ENCODE measurements around the gene FBXO27. TPM values are rescaled to one million over a fixed set of nuclear protein-coding genes. Genes with fewer than 3 reads are reported as not detected.

Gene FBXO27
- total RNA-seq, 1 experiment from 2014 or later, result 18.9 TPM

GRCh38 chr19:39037194-39037593 is 4.8 kb upstream of the FBXO27 start:
- peaks cover 12% of the 10 kb centered on the region for H3K4me1 Mint-ChIP-seq
- peaks cover 28% of the 10 kb centered on the region for H3K27me3 Mint-ChIP-seq (ENCODE audit: low read depth)
- CTCF ChIA-PET, result interaction anchor here (0.6 to 3.9 kb wide), 6 partner anchors 14 to 491 kb away, joined by 3 to 28 read pairs (median 10); partner anchors contain the start of genes FBXO17, MRPS12 and SARS2
- DNase-seq (ENCODE audit: low spot score) (no peak), ATAC-seq (no peak)
- POLR2A ChIA-PET, result no interaction called here
- H3K27ac Mint-ChIP-seq, result no peak overlapping the region
- no peak overlapping the region for H3K4me3 Mint-ChIP-seq
- no peak for TF ChIP-seq FOXJ3 (CRISPR knock-in tag; IDR thresholded peaks at IDR 0.05; ENCODE audit: borderline replicate concordance)
- peak; percentile 42; the same call in 1 of the 2 replicates for TF ChIP-seq ZNF121 (CRISPR knock-in tag; IDR thresholded peaks at IDR 0.05)
- peaks cover 3% of the 10 kb centered on the region; the same call in 1 of the 2 replicates for H3K9me3 Mint-ChIP-seq
- H3K36me3 Mint-ChIP-seq, result no peaks in the 10 kb centered on the region

DNA sequence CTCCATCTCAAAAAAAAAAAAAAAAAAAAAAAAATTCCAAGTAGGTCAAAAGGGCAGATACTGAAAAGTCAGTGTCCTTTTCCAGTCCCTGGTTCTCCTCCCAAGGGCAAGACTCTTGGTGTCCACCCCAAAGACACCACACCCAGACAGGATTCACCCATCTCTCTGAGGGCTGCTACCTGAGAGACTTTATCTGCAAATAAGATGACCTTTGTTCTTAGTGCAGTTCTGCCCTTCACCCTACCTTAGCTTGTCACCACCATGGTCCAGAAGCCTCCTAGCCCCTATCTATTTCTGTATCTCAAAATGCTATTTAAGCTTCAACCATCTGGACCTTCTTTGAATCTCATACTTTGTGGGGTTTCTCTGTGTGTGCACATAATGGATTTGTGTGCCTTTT is 4.2 kb upstream of the FBXO27 start:
- Mint-ChIP-seq H3K27ac (no peak overlapping the region), H3K9me3 (peaks cover 3% of the 10 kb centered on the region; the same call in 1 of the 2 replicates), H3K27me3 (ENCODE audit: low read depth) (peaks cover 28% of the 10 kb centered on the region), H3K4me1 (peaks cover 12% of the 10 kb centered on the region), H3K4me3 (no peak overlapping the region), H3K36me3 (no peaks in the 10 kb centered on the region)
- ATAC-seq, result no peak
- ChIA-PET CTCF (interaction anchor here (2.3 to 3.9 kb wide), 2 partner anchors 15 to 74 kb away, joined by 10 to 28 read pairs; no protein-coding TSS in a partner anchor), POLR2A (no interaction called here)
- TF ChIP-seq SP1 (CRISPR knock-in tag; conservative IDR thresholded peaks at IDR 0.05) (no peak), MYBL2 (CRISPR knock-in tag; IDR thresholded peaks at IDR 0.05) (no peak), JUN (CRISPR knock-in tag; IDR thresholded peaks at IDR 0.05) (no peak), NFATC4 (CRISPR knock-in tag; IDR thresholded peaks at IDR 0.05) (no peak), ZNF671 (CRISPR knock-in tag; IDR thresholded peaks at IDR 0.05) (no peak), EMX1 (CRISPR knock-in tag; IDR thresholded peaks at IDR 0.05) (no peak), ZNF219 (CRISPR knock-in tag; IDR thresholded peaks at IDR 0.05; ENCODE audit: borderline replicate concordance) (no peak), ZNF423 (CRISPR knock-in tag; IDR thresholded peaks at IDR 0.05) (no peak), NFE2L1 (CRISPR knock-in tag; IDR thresholded peaks at IDR 0.05) (no peak)
- DNase-seq (ENCODE audit: low spot score), result no peak

DNA sequence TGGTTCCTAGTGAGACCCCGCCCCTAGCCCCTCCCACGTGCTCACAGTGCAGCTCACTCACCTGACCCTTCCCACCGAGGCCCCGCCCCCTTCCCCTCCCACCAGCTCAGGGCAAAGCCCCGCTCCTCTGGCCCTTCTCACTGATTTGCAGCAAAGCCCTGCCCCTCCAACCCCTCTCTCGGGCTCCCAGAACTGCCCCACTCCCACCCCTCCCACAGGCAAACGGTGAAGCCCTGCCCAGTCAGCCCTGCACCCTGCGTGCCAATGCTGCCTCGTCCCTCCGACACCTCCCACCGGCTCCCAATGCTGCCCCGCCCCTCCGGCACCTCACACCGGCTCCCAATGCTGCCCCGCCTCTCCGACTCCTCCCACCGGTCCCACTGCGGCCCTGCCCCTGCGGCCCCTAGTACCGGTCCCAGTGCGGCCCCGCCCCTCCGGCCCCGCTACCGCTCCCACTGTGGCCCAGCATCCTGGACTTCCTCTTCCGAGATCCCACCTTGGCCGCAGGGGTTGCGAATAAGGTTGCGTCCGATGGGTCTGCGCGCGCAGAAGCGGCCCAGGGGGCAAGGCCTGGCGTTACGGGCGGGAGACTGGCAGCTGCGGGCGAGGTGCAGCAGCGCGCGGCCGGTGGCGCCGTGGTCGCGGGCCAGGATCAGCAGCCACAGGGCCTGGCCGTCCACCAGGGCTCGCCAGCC is 834 bp downstream of the FBXO27 start:
- POLR2A ChIA-PET, result interaction anchor here (0.6 to 1.1 kb wide), 3 partner anchors 43 to 55 kb away, joined by 3 to 6 read pairs (median 3); partner anchors contain the start of gene FBXO17
- DNase-seq (ENCODE audit: low spot score), result peak; percentile 99
- H3K4me3 Mint-ChIP-seq, result peak overlapping the region; percentile 67
- CTCF ChIA-PET, result interaction anchor here (0.5 to 2.7 kb wide), 10 partner anchors 20 to 467 kb away, joined by 3 to 23 read pairs (median 4); partner anchors contain the start of genes DLL3, FBXO17, MRPS12 and SARS2
- peaks cover 11% of the 10 kb centered on the region for H3K4me1 Mint-ChIP-seq
- peak; percentile 85 for ATAC-seq
- H3K27ac Mint-ChIP-seq, result no peak overlapping the region
- peaks cover 8% of the 10 kb centered on the region for H3K27me3 Mint-ChIP-seq (ENCODE audit: low read depth)
- peaks cover 22% of the 10 kb centered on the region for H3K36me3 Mint-ChIP-seq
- H3K9me3 Mint-ChIP-seq, result peaks cover 13% of the 10 kb centered on the region
- peak; percentile 43; the same call in 1 of the 2 replicates for TF ChIP-seq NFE2L1 (CRISPR knock-in tag; IDR thresholded peaks at IDR 0.05)
- TF ChIP-seq, protein P1, sequence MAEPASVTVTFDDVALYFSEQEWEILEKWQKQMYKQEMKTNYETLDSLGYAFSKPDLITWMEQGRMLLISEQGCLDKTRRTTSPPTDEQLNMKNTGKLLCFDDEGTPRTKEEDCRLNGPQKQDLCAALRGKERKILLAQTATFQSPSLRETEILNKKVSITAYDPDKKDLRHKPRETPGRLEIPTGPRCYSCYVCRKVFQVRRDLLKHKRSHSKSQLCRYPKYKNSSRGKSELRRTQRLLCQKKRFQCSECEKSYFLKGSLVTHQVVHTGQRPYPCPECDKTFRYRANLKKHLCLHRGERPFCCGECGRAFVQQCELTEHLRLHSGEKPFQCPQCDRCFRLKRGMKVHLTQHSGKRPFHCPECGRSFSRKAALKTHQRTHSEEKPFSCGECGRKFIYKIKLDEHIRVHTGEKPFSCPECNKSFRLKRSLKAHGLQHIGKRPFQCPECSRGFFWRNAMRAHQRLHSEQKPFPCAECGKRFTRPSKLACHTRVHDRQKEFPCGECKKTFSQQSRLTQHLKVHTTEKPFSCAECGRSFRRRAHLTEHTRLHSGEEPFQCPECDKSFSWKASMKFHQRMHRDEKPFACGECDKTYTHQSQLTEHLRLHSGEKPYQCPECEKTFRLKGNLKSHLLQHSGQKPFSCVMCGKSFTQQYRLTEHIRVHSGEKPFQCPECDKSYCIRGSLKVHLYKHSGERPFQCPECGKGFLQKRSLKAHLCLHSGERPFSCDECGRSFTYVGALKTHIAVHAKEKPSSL (CRISPR knock-in tag; conservative IDR thresholded peaks at IDR 0.05), result no peak
- TF ChIP-seq HMGXB4 (CRISPR knock-in tag; IDR thresholded peaks at IDR 0.05), result peak; percentile 84; the same call in 1 of the 2 replicates
- no peak for TF ChIP-seq ZMAT4 (CRISPR knock-in tag; IDR thresholded peaks at IDR 0.05)
- TF ChIP-seq CREM (CRISPR knock-in tag; IDR thresholded peaks at IDR 0.05), result no peak
- 0 out of 2 replicates have a peak, but pooled peaks have one; percentile 35 for TF ChIP-seq ZNF423 (CRISPR knock-in tag; IDR thresholded peaks at IDR 0.05)
- TF ChIP-seq TP53 (CRISPR knock-in tag; IDR thresholded peaks at IDR 0.05), result no peak
- TF ChIP-seq NFYB (CRISPR knock-in tag; conservative IDR thresholded peaks at IDR 0.05; ENCODE audit: low read depth), result no peak
- no peak for TF ChIP-seq ZNF138 (CRISPR knock-in tag; conservative IDR thresholded peaks at IDR 0.05)
- TF ChIP-seq SMAD3 (CRISPR knock-in tag; IDR thresholded peaks at IDR 0.05; ENCODE audit: borderline replicate concordance), result peak; percentile 16; the same call in 1 of the 2 replicates
- no peak for TF ChIP-seq HMGA2 (CRISPR knock-in tag; IDR thresholded peaks at IDR 0.05)
- TF ChIP-seq CDX4 (CRISPR knock-in tag; IDR thresholded peaks at IDR 0.05; ENCODE audit: borderline replicate concordance), result no peak
- TF ChIP-seq, protein P2, sequence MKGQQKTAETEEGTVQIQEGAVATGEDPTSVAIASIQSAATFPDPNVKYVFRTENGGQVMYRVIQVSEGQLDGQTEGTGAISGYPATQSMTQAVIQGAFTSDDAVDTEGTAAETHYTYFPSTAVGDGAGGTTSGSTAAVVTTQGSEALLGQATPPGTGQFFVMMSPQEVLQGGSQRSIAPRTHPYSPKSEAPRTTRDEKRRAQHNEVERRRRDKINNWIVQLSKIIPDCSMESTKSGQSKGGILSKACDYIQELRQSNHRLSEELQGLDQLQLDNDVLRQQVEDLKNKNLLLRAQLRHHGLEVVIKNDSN (CRISPR knock-in tag; IDR thresholded peaks at IDR 0.05), result peak; percentile 45; the same call in 1 of the 2 replicates
